ENCODE data around the gene KIF6. TPM values are rescaled to one million over a fixed set of nuclear protein-coding genes. Genes with fewer than 3 reads are reported as not detected.

Gene KIF6
- total and polyA plus RNA-seq, 11 donors = 0.06 to 0.77 (median 0.48) TPM

- intact Hi-C loops (cut with DNase I) = loop anchor here in 1 of 10 donors (10.0 kb wide), 1 partner anchor 1677 kb away; the partner anchor contains the start of gene UNC5CL
- Histone ChIP-seq H3K27me3 (peaks cover 0 to 3% (median 0%) of the 10 kb centered on the region in 9 donors), H3K9me3 (no peaks in the 10 kb centered on the region), H3K4me1 (peaks cover 0 to 12% (median 3%) of the 10 kb centered on the region in 12 donors), H3K36me3 (no peaks in the 10 kb centered on the region), H3K4me3 (no peak overlapping the region), H3K27ac (no peak overlapping the region)
- peak in 3 of 4 donors; percentile 57 to 74 (median 70) for ATAC-seq
- WGBS, 4 donors = 44 to 59% (median 52%) methylated on average over 7 of the region's 7 CpGs
- TF ChIP-seq POLR2A (IDR thresholded peaks at IDR 0.05) (no peak), CTCF (IDR thresholded peaks at IDR 0.05) (no peak)
- DNase-seq = peak in 3 of 5 donors; percentile 34 to 59 (median 51)
Measured at GRCh38 chr6:39357998-39358686, 367.1 kb downstream of the KIF6 start.

- intact Hi-C loops (cut with DNase I) = loop anchor here in 1 of 10 donors (10.0 kb wide), 1 partner anchor 1681 kb away; the partner anchor contains the start of gene UNC5CL
- Histone ChIP-seq H3K9me3 (no peaks in the 10 kb centered on the region), H3K4me3 (no peak overlapping the region), H3K27ac (no peak overlapping the region), H3K4me1 (peaks cover 0 to 6% (median 0%) of the 10 kb centered on the region in 12 donors), H3K36me3 (no peaks in the 10 kb centered on the region), H3K27me3 (no peaks in the 10 kb centered on the region)
- TF ChIP-seq CTCF (IDR thresholded peaks at IDR 0.05) = no peak
- no peak for TF ChIP-seq POLR2A (IDR thresholded peaks at IDR 0.05)
- WGBS, 4 donors = 84 to 93% (median 87%) methylated on average over 7 of the region's 7 CpGs
- DNase-seq = peak in 1 of 5 donors; percentile 6
- peak in 1 of 4 donors; percentile 42 for ATAC-seq
Measured at GRCh38 chr6:39353698-39354315, 371.4 kb downstream of the KIF6 start.

GRCh38 chr6:39350723-39351505 is 374.3 kb downstream of the KIF6 start:
- no peak overlapping the region for H3K27ac ChIP-seq
- H3K4me3 ChIP-seq = no peak overlapping the region
- no peak for DNase-seq
- H3K27me3 ChIP-seq = no peaks in the 10 kb centered on the region
- H3K4me1 ChIP-seq = no peaks in the 10 kb centered on the region
- intact Hi-C loops (cut with DNase I) = loop anchor here in 1 of 10 donors (10.0 kb wide), 1 partner anchor 1684 kb away; the partner anchor contains the start of gene UNC5CL
- no peaks in the 10 kb centered on the region for H3K36me3 ChIP-seq
- WGBS, 4 donors = 76 to 85% (median 84%) methylated on average over 13 of the region's 13 CpGs
- no peak for ATAC-seq
- H3K9me3 ChIP-seq = no peaks in the 10 kb centered on the region
- no peak for TF ChIP-seq CTCF (IDR thresholded peaks at IDR 0.05)
- TF ChIP-seq POLR2A (IDR thresholded peaks at IDR 0.05) = no peak
